GM21447 (cell line): ENCODE results near the gene PIGM.

Experiments
- ATAC-seq: cut with Tn5 transposase; IDR thresholded peaks from one replicate; pipeline ENCODE4 v1.9.1; 2021; ENCODE audit not compliant: unreplicated experiment

PIGM gene

DNA sequence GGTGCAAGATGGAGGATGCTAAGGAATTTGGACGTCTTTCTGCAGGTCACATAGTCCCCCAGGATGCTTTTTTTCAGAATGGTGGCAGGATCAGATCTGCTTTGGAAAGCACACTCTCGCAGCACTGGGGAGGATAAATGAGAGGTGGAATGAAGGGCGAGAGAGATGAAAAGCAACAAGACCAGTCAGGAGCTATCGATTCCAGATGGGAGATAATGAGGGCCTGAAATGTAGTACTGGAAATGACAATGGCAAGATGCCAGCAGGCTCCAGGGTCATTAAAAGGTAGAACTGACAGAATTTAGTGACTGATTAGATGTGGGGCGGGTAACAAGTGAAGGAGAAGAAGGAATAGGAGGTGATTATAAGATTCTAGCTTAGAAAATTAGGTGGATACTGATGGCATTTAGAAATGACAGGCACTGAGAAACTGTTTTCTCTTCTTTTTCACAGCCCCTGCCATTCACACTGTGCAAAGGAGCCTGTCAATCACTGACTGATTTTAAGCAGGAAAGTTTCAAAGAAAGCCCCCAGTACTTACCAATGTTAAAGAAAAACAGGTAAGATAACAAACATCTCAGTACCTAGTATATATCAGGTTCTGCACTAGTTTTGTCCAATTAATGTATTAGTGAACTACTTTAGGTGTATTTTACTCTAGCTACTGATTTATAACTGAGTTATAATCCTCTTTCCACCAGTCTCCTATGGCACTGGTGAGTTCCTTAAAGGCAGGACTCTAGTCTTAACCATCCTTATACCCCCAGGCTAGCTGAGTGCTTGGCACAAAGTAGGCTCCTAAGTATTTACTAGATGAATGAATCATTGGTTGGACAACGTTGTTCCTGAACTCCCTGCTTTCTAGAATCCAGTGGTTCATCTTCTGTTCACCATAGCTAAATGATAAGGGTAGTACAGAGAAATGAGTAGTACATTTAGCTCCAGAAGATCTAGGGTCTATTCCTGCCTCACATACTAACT is 9.2 kb downstream of the PIGM start:
- ATAC-seq = no peak

GRCh38 chr1:160021376-160022074 is 10.3 kb downstream of the PIGM start:
- no peak for ATAC-seq

DNA sequence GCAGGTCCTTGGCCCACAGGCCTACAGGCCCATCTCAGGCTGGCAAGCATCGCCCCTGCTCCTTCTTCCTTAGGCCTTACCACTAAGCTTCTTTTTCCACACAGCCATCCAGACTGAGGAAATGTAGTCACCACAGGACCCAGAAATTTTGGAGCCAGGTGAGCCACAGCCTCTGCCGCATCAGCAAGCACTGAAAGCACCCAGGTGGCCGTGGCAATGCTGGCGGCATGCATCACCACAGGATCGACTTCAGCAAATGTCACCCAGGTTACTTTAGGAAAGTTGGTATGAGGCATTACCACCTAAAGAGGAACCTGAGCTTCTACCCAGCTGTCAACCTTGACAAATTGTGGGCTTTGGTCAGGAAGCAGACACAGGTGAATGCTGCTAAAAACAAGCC is 11.6 kb downstream of the PIGM start:
- no peak for ATAC-seq

- no peak for ATAC-seq
Observed at GRCh38 chr1:160018900-160019299, 12.9 kb downstream of the PIGM start.

- ATAC-seq = no peak
Observed at GRCh38 chr1:160018347-160018746, 13.4 kb downstream of the PIGM start.

DNA sequence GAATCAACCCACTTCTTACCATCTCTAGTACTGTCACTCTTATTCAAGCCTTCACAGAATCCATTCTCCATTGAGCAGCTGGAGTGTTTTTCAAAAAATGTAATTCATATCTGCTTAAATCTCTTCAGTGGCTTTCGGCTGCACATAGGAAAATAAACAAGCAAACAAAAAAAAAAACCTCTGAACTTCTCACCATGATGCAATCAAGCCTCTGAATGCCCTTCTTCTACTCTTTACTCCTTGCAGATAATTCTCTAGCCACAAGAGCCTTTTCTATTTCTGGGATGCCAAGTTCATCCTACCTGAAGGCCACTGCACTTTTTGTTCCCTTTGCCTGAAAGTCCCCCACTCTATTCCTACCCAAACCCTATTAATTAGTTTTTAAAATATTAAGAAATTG is 14.2 kb downstream of the PIGM start:
- ATAC-seq = no peak

- ATAC-seq = no peak
Observed at GRCh38 chr1:160011781-160012180, 20.0 kb downstream of the PIGM start.

DNA sequence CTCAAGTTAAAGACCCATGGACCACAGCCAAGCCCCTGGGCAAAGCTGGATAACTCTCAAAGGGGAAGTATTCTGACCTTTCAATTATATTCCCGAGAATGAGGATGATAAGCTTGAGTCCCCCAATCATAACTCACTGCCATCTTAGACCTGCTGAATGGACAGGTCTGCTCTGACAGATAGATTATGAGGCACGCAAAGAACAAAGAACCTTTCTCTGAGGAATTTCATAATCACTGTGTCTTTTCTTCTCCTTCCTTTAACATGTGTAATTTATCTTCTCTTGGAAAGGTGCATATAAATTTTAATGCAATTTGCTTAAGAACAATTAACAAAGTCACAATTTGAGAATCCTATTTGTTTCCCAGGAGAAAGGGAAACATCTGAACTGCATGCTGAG is 22.0 kb downstream of the PIGM start:
- ATAC-seq = no peak

DNA sequence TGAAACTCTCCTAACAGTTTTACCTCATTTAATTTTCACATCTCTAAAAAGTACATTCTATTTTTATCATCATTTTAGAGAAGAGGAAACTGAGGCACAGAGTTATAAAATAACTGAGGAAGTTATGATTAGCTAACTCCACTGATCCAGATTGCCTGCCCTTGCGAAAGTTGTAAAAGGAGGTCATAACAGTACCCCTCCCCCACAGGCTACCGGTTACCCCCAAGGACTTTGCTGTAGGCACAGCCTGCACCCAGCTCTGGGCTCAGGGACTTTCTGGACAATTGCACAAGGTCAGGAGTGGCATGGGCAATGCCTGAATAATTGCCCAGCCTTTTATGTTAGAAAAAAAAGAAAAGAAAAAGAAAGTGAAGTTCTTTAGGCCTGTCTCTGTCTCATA is 22.7 kb downstream of the PIGM start:
- ATAC-seq = no peak

DNA sequence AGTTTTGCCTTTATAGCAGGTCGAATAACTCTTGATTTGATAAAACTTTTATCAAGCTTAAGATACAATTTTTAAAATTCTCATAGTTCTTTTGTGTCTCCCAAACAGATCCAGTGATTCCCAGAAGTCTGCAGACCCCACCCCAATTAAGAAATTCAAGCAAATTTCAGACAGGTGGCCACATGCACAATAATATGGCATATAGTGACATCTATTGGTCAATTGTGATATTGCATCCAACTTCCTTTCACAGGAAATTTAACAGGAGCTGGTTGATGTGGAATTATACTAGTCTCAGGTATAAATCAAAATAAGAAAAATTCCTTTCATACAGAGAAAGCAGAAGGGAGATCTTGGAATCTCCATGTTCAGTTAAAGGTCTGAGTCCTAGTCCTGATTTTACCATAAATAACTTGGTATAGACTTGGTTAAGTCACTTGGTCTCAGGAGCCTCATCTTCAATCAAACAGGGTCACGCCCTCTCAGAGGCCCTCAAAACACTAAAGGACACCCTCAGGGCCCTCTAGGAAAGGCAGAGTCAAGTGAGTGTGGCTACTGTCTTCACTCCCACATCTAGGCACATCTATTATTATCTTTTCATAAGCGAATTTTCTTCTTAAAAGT is 24.1 kb downstream of the PIGM start:
- ATAC-seq = no peak

DNA sequence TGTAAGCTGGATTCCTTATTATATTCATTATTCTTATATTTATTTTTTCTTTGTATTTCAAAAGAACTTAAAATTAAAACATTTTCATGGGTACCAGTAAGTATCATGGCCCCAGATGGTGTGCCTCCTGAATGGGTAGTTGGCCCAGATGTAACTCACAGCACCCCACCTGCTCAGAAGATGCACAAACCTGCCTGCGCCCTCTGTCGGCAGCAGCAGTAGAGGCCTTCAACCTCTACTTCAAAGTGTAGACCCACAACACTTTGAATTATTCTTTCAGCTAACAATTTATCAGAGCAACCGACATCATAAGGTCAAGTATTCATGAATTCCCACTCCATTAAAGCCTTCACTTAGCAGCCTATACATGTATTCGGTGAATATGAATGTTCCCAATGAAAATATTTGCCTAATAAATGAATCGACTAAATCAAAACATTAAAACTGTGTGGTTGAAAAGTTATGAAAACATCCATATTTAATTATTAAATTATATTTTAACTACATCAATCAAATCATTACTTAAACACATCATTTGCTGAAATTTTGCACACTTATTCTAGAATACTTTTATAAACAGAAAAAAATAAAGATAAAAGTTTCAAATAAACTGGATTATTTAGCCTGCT is 25.4 kb downstream of the PIGM start:
- ATAC-seq = no peak

GRCh38 chr1:160005070-160005469 is 26.7 kb downstream of the PIGM start:
- ATAC-seq = no peak

DNA sequence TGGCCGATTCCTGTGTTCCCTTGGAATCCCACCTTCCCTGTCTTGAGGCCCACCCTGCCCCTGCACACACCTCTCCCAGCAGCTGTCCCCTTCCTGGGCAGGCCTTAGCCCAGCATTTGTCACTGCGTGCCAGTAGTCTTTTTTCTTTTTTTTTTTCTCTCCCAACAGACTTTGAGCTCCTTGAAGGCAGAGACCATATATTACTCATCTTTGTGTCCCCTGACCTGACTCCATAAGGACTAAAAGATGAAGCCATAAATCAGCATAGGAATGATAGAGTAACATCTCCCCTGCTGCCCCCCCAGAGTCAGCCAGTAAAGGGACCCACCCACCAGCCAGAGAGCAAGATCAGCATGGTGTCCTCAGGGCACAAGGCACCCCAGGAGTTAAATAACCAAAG is 27.4 kb downstream of the PIGM start:
- no peak for ATAC-seq

GRCh38 chr1:160004001-160004400 is 27.8 kb downstream of the PIGM start:
- no peak for ATAC-seq

GRCh38 chr1:160001440-160001839 is 30.4 kb downstream of the PIGM start:
- ATAC-seq = no peak

- ATAC-seq = no peak
Observed at GRCh38 chr1:159999204-159999603, 32.6 kb downstream of the PIGM start.

DNA sequence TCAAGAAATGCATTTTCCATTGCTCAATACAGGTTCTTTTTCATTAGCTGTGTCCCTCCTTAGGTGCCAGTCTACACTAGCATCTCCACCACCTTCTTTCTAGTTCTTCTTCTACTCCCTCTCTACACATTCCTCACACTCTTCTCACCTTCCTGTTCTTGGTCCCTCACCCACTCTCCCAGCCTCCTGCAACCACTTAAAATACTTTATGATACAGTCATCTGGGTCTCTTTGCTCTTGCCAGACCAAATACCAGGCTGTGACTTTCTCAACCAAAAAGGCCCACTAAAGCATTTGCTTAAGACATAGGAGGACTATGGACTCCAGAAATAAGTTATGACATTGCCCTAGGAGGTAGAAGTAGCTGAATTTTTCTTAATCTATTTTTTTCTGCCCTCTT is 35.1 kb downstream of the PIGM start:
- no peak for ATAC-seq

- no peak for ATAC-seq
Observed at GRCh38 chr1:159994896-159995295, 36.9 kb downstream of the PIGM start.

- ATAC-seq = no peak
Observed at GRCh38 chr1:159993911-159994310, 37.9 kb downstream of the PIGM start.

GRCh38 chr1:159992161-159992560 is 39.6 kb downstream of the PIGM start:
- ATAC-seq = no peak

DNA sequence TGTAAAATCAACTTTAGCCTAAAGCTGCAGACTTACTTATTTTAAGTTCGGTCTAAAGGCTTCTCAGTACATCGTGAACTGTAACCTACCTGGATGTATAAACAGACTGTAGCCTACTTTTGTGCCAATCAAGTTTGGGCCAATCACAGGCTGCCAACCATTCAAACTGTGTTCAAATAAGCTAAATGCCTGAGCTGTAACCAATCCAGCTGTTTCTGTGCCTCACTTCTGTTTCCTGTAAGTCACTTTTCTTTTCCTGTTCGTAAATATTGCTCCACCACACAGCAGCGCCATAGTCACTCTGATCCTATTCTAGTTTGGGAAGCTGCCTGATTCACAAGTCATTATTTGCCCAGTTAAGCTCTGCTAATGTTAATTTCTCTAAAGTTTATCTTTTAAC is 40.3 kb downstream of the PIGM start:
- ATAC-seq = no peak
